Astrocyte (in vitro differentiated cells and primary cell): ENCODE results near the gene AMPD1. TPM values are rescaled to one million over a fixed set of nuclear protein-coding genes. Genes with fewer than 3 reads are reported as not detected.

Experiments used
- DNase-seq: peaks from one replicate; pipeline ENCODE4 v3.0.0-alpha.2; 2010; ENCODE audit warnings: low read depth
- FAIRE-seq: peaks from 2 replicates; lab custom pipeline; 2011; peaks lifted over from hg19 to GRCh38; lab: Jason Lieb, UNC
- H2AFZ ChIP-seq: 2 replicates; pipeline ENCODE4 v1.6.0; 2012; ENCODE audit warnings: low read depth, low read length, inconsistent platforms
- H3K27ac ChIP-seq: 2 replicates; pipeline ENCODE4 v1.5.1; 2011; ENCODE audit warnings: low read depth, low read length, inconsistent platforms
- H3K27me3 ChIP-seq: 2 replicates; pipeline ENCODE4 v1.6.0; 2011; ENCODE audit warnings: low read length, inconsistent platforms; ENCODE audit not compliant: insufficient read depth
- H3K36me3 ChIP-seq: 2 replicates; pipeline ENCODE4 v1.5.1; 2011; ENCODE audit warnings: low read length, inconsistent platforms; ENCODE audit not compliant: insufficient read depth
- H3K4me1 ChIP-seq: 2 replicates; pipeline ENCODE4 v1.5.1; 2011; ENCODE audit warnings: low read length, inconsistent platforms; ENCODE audit not compliant: insufficient read depth
- H3K4me2 ChIP-seq: 2 replicates; pipeline ENCODE4 v1.6.0; 2012; ENCODE audit warnings: low read length, inconsistent platforms
- H3K4me3 ChIP-seq: 2 replicates; pipeline ENCODE4 v1.5.1; 2011; ENCODE audit warnings: low read depth, mild to moderate bottlenecking, low read length, inconsistent platforms; ENCODE audit not compliant: insufficient read depth
- H3K79me2 ChIP-seq: 2 replicates; pipeline ENCODE4 v1.6.0; 2012; ENCODE audit warnings: mild to moderate bottlenecking, low read length, inconsistent platforms; ENCODE audit not compliant: insufficient read depth
- H3K9ac ChIP-seq: 2 replicates; pipeline ENCODE4 v1.6.0; 2012; ENCODE audit warnings: mild to moderate bottlenecking, low read length, inconsistent platforms
- H3K9me3 ChIP-seq: 2 replicates; pipeline ENCODE4 v1.5.1; 2012; ENCODE audit warnings: low read depth, mild to moderate bottlenecking, low read length, inconsistent platforms; ENCODE audit not compliant: insufficient read depth
- H4K20me1 ChIP-seq: 2 replicates; pipeline ENCODE4 v1.6.0; 2012; ENCODE audit warnings: low read length, inconsistent platforms; ENCODE audit not compliant: insufficient read depth
- H3K27ac Mint-ChIP-seq: one replicate; pipeline ENCODE4 v1.8.0; 2021; ENCODE audit warnings: mild to moderate bottlenecking, mixed read lengths; ENCODE audit not compliant: unreplicated experiment
- H3K27me3 Mint-ChIP-seq: one replicate; pipeline ENCODE4 v1.8.0; 2021; ENCODE audit warnings: low read depth, mixed read lengths; ENCODE audit not compliant: unreplicated experiment
- H3K36me3 Mint-ChIP-seq: one replicate; pipeline ENCODE4 v1.8.0; 2021; ENCODE audit warnings: low read depth, mixed read lengths; ENCODE audit not compliant: unreplicated experiment
- H3K4me1 Mint-ChIP-seq: one replicate; pipeline ENCODE4 v1.8.0; 2021; ENCODE audit warnings: low read depth, mixed read lengths; ENCODE audit not compliant: unreplicated experiment
- H3K4me3 Mint-ChIP-seq: one replicate; pipeline ENCODE4 v1.8.0; 2021; ENCODE audit warnings: mild to moderate bottlenecking, moderate library complexity, mixed read lengths; ENCODE audit not compliant: unreplicated experiment
- H3K9me3 Mint-ChIP-seq: one replicate; pipeline ENCODE4 v1.8.0; 2021; ENCODE audit warnings: mild to moderate bottlenecking, mixed read lengths; ENCODE audit not compliant: unreplicated experiment
- CTCF ChIP-seq: IDR thresholded peaks from 2 replicates; pipeline ENCODE4 v1.5.1; 2011; ENCODE audit warnings: low read depth, mild to moderate bottlenecking, inconsistent platforms, low read length, moderate library complexity; ENCODE audit not compliant: insufficient read depth
- EZH2 ChIP-seq: IDR thresholded peaks from 2 replicates; pipeline ENCODE4 v1.6.1; 2012; ENCODE audit warnings: mild to moderate bottlenecking, low read length, inconsistent platforms; ENCODE audit not compliant: insufficient read depth
- total RNA-seq: library from RNA; stranded (reverse); gene quantifications from 2 replicates; pipeline ENCODE4 v1.2.1, GENCODE V29; 2021

AMPD1 gene
- total RNA-seq, 1 donor from 2014 or later = not detected

GRCh38 chr1:114703242-114703641, 7.9 kb upstream of the AMPD1 start:
- Histone ChIP-seq H3K27ac (no peak overlapping the region), H2AFZ (no peak overlapping the region), H3K9me3 (no peaks in the 10 kb centered on the region), H3K4me1 (no peaks in the 10 kb centered on the region), H3K27me3 (no peaks in the 10 kb centered on the region), H3K9ac (no peak overlapping the region), H3K79me2 (no peaks in the 10 kb centered on the region), H3K36me3 (peaks cover 26% of the 10 kb centered on the region), H3K4me3 (no peak overlapping the region), H4K20me1 (peaks cover 3% of the 10 kb centered on the region), H3K4me2 (no peak overlapping the region)
- no peak overlapping the region for H3K27ac Mint-ChIP-seq
- peaks cover 5% of the 10 kb centered on the region for H3K36me3 Mint-ChIP-seq
- no peak for FAIRE-seq
- H3K4me3 Mint-ChIP-seq = no peak overlapping the region
- H3K4me1 Mint-ChIP-seq = peaks cover 15% of the 10 kb centered on the region
- TF ChIP-seq CTCF = no peak
- TF ChIP-seq EZH2 = no peak
- no peaks in the 10 kb centered on the region for H3K9me3 Mint-ChIP-seq
- H3K27me3 Mint-ChIP-seq = no peaks in the 10 kb centered on the region
- DNase-seq = no peak

- Histone ChIP-seq H3K4me3 (no peak overlapping the region), H3K4me2 (no peak overlapping the region), H4K20me1 (peaks cover 3% of the 10 kb centered on the region), H3K9me3 (no peaks in the 10 kb centered on the region), H3K79me2 (no peaks in the 10 kb centered on the region), H3K36me3 (peaks cover 21% of the 10 kb centered on the region), H3K9ac (no peak overlapping the region), H3K27ac (no peak overlapping the region), H3K4me1 (no peaks in the 10 kb centered on the region), H2AFZ (no peak overlapping the region), H3K27me3 (no peaks in the 10 kb centered on the region)
- H3K36me3 Mint-ChIP-seq = peaks cover 5% of the 10 kb centered on the region
- no peaks in the 10 kb centered on the region for H3K27me3 Mint-ChIP-seq
- no peak for FAIRE-seq
- no peak overlapping the region for H3K4me3 Mint-ChIP-seq
- H3K9me3 Mint-ChIP-seq = no peaks in the 10 kb centered on the region
- TF ChIP-seq EZH2 (no peak), CTCF (no peak)
- DNase-seq = no peak
- H3K4me1 Mint-ChIP-seq = peaks cover 15% of the 10 kb centered on the region
- no peak overlapping the region for H3K27ac Mint-ChIP-seq
These were observed 7.4 kb upstream of the AMPD1 start for GRCh38 chr1:114702737-114703136.

DNA sequence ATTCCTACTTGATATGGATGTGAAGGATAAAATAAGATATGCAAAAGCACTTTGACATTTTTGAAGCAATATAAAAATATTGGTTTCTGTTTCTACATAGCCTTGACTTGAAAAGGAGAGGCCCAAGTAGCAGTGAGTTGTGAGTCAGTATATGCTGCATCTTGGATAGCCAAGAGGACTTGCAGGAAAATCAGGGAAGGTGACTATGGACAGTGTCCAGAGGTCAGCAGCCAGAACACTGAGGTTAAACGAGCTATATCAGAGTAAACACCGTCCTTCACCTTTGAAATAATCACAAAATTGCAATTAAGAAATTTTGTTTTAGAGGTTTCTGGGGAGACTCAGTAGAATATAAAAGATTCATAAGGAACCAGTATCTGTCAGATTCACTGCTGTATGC, 6.6 kb upstream of the AMPD1 start:
- H2AFZ ChIP-seq = no peak overlapping the region
- H3K4me3 ChIP-seq = no peak overlapping the region
- no peak for DNase-seq
- H3K9me3 ChIP-seq = no peaks in the 10 kb centered on the region
- H3K36me3 ChIP-seq = peaks cover 13% of the 10 kb centered on the region
- H3K27ac ChIP-seq = no peak overlapping the region
- H3K27ac Mint-ChIP-seq = no peak overlapping the region
- H3K4me1 Mint-ChIP-seq = peaks cover 15% of the 10 kb centered on the region
- H3K27me3 Mint-ChIP-seq = no peaks in the 10 kb centered on the region
- H3K79me2 ChIP-seq = no peaks in the 10 kb centered on the region
- H3K36me3 Mint-ChIP-seq = peaks cover 2% of the 10 kb centered on the region
- no peak for TF ChIP-seq EZH2
- no peak for TF ChIP-seq CTCF
- H3K4me3 Mint-ChIP-seq = no peak overlapping the region
- no peaks in the 10 kb centered on the region for H3K27me3 ChIP-seq
- H4K20me1 ChIP-seq = peaks cover 3% of the 10 kb centered on the region
- no peak overlapping the region for H3K4me2 ChIP-seq
- no peaks in the 10 kb centered on the region for H3K9me3 Mint-ChIP-seq
- FAIRE-seq = no peak
- H3K4me1 ChIP-seq = no peaks in the 10 kb centered on the region
- H3K9ac ChIP-seq = no peak overlapping the region
